ENCODE results near the gene DMRT1. TPM values are rescaled to one million over a fixed set of nuclear protein-coding genes. Genes with fewer than 3 reads are reported as not detected.
A peak's percentile ranks its signal among the peaks of the same experiment; 100 is the strongest.

The DMRT1 gene
- total RNA-seq, 1 experiment from 2014 or later = 0.47 TPM

GRCh38 chr9:1009101-1009707, 167.7 kb downstream of the DMRT1 start:
- no peaks in the 10 kb centered on the region for H3K27me3 ChIP-seq (ENCODE audit: insufficient read depth, low read length)
- no peaks in the 10 kb centered on the region for H3K79me2 ChIP-seq (ENCODE audit: insufficient read depth, low read length)
- ChIA-PET CTCF (interaction anchor here (0.9 to 1.5 kb wide), 12 partner anchors 9 to 663 kb away, joined by 3 to 9 read pairs (median 5); no protein-coding TSS in a partner anchor), POLR2A (no interaction called here), RAD21 (ENCODE audit: low non-redundant PET in 1 of 2, low total read pairs in 2 of 2, uncharacterized antibody in 2 of 2, unreplicated experiment in 2 of 2) (interaction anchor here in 1 of 2 experiments (0.5 to 0.6 kb wide), 3 partner anchors 18 to 724 kb away, joined by 3 read pairs; no protein-coding TSS in a partner anchor)
- H3K4me3 ChIP-seq (replicated peaks in 1 of 2; ENCODE audit: low read depth in 1 of 2, low read length in 2 of 2) = no peak overlapping the region
- no peaks in the 10 kb centered on the region for H3K9me2 ChIP-seq (ENCODE audit: insufficient read depth)
- intact Hi-C loops (cut with micrococcal nuclease) = loop anchor here (1.0 to 5.0 kb wide), 6 partner anchors 97 to 662 kb away; no protein-coding TSS in a partner anchor
- H2AFZ ChIP-seq (ENCODE audit: low read depth, low read length, poor library complexity, severe bottlenecking) = peak overlapping the region; percentile 86
- H4K20me1 ChIP-seq (ENCODE audit: insufficient read depth) = no peaks in the 10 kb centered on the region
- no peak for TF ChIP-seq YY1 (IDR thresholded peaks at IDR 0.05; ENCODE audit: extremely low read depth, insufficient replicate concordance, low read depth, low read length)
- TF ChIP-seq SP1 (IDR thresholded peaks at IDR 0.05; ENCODE audit: low read depth) = no peak
- TF ChIP-seq ZBTB33 (IDR thresholded peaks at IDR 0.05; ENCODE audit: extremely low read depth, insufficient replicate concordance, low read length) = no peak
- no peak for TF ChIP-seq SIN3A (IDR thresholded peaks at IDR 0.05; ENCODE audit: low read depth)
- 0 out of 2 replicates have a peak, but pooled peaks have one; percentile 33 for TF ChIP-seq MAX (IDR thresholded peaks at IDR 0.05)
- TF ChIP-seq ZNF274 (IDR thresholded peaks at IDR 0.05; ENCODE audit: low read depth, low read length) = no peak
- no peak for TF ChIP-seq EGR1 (IDR thresholded peaks at IDR 0.05; ENCODE audit: low read depth)
- TF ChIP-seq FOSL1 (IDR thresholded peaks at IDR 0.05; ENCODE audit: low read depth) = no peak
- no peak for TF ChIP-seq ZFX (IDR thresholded peaks at IDR 0.05)
- 0 out of 2 replicates have a peak, but pooled peaks have one; percentile 26 for TF ChIP-seq CBX3 (IDR thresholded peaks at IDR 0.05; ENCODE audit: low read depth)
- no peak for TF ChIP-seq EZH2 (IDR thresholded peaks at IDR 0.05)
- TF ChIP-seq TCF7L2 (IDR thresholded peaks at IDR 0.05; ENCODE audit: borderline replicate concordance, extremely low read depth, insufficient read depth, insufficient read length) = no peak
- peak; percentile 88 for TF ChIP-seq RAD21 (IDR thresholded peaks at IDR 0.05; ENCODE audit: low read depth)
- TF ChIP-seq CTCF (IDR thresholded peaks at IDR 0.05 in 2 of 3, conservative IDR thresholded peaks at IDR 0.05 in 1 of 3; ENCODE audit: borderline replicate concordance in 1 of 3, insufficient read depth in 1 of 3, low read depth in 2 of 3, low read length in 2 of 3) = peak; percentile 72 to 92 (median 91)
- ATAC-seq (peak; percentile 97), DNase-seq (ENCODE audit: low read depth, low spot score) (peak; percentile 51)
- no peak overlapping the region for H3K9ac ChIP-seq (ENCODE audit: low read length)
- H3K27ac ChIP-seq (ENCODE audit: low read depth, low read length) = no peak overlapping the region
- no peaks in the 10 kb centered on the region for H3K9me3 ChIP-seq (ENCODE audit: control insufficient read depth in 1 of 2, insufficient read depth in 1 of 2, low read depth in 1 of 2, low read length in 2 of 2)
- no peaks in the 10 kb centered on the region for H3K36me3 ChIP-seq (ENCODE audit: control insufficient read depth in 1 of 2, insufficient read depth in 2 of 2, low read length in 2 of 2)
- no peaks in the 10 kb centered on the region for H3K4me1 ChIP-seq (ENCODE audit: control insufficient read depth in 1 of 2, insufficient read depth in 2 of 2, low read length in 2 of 2)
- no TSS peak for BruUV-seq (replicated peaks)
- H3K4me2 ChIP-seq (ENCODE audit: low read length) = no peak overlapping the region
